T-helper 1 cell treated with Interleukin-12 subunit alpha and Interleukin-12 subunit beta and Interleukin-4 antibody, amounts not matched to agents 30 μg/mL and 1 μg/mL, for 36 hours (primary cell): ENCODE data around the gene AP2M1.

ENCODE experiments used
- H3K27ac Mint-ChIP-seq: one replicate; pipeline ENCODE4 v1.8.0; 2021; ENCODE audit warnings: mild to moderate bottlenecking, mixed read lengths
- H3K27me3 Mint-ChIP-seq: one replicate; pipeline ENCODE4 v1.8.0; 2021; ENCODE audit warnings: low read depth, mixed read lengths
- H3K36me3 Mint-ChIP-seq: one replicate; pipeline ENCODE4 v1.8.0; 2021; ENCODE audit warnings: low read depth, mixed read lengths
- H3K4me1 Mint-ChIP-seq: one replicate; pipeline ENCODE4 v1.8.0; 2021; ENCODE audit warnings: low read depth, mixed read lengths
- H3K4me3 Mint-ChIP-seq: one replicate; pipeline ENCODE4 v1.8.0; 2021; ENCODE audit warnings: mild to moderate bottlenecking, moderate library complexity, mixed read lengths
- H3K9me3 Mint-ChIP-seq: one replicate; pipeline ENCODE4 v1.8.0; 2021; ENCODE audit warnings: mixed read lengths

The AP2M1 gene

DNA sequence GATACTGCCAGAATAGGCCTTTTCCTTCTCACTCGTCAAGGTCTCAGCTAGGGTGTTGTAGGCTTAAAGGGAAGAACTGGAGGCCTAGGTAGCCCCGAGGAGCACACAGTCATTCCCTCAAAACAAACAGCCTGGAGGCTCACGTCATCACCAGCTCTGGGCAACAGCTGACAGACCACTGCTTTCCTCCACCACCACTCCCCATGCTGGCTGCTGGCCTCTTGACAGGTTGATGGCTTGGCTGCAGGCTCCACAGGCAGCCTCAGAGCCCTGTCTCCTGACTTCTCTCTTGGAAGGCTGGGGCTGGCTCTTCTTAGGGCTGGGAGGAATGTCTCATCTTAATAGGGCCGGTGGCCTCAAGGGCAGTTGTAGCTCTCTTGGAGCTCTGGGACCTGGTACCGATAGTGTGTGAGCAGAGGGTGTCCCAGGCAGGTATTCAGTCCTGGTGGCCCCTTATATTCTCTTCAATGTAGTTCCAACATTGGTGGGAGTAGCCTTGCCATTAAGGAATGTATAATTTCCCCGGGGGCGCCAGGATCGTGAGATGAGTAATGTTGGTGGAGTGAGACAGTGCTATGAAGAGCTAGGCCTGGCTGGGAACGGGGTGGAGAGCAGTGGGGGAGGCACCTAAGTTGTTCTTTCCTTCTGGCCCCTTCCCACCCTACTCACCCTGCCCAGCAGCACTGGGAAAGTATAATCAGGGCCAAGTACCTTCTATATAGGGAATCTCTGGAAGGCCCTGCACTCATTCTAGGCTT lies 6.1 kb upstream of the AP2M1 start:
- Mint-ChIP-seq H3K27ac (no peak overlapping the region), H3K4me1 (peaks cover 2% of the 10 kb centered on the region), H3K36me3 (peaks cover 19% of the 10 kb centered on the region)

DNA sequence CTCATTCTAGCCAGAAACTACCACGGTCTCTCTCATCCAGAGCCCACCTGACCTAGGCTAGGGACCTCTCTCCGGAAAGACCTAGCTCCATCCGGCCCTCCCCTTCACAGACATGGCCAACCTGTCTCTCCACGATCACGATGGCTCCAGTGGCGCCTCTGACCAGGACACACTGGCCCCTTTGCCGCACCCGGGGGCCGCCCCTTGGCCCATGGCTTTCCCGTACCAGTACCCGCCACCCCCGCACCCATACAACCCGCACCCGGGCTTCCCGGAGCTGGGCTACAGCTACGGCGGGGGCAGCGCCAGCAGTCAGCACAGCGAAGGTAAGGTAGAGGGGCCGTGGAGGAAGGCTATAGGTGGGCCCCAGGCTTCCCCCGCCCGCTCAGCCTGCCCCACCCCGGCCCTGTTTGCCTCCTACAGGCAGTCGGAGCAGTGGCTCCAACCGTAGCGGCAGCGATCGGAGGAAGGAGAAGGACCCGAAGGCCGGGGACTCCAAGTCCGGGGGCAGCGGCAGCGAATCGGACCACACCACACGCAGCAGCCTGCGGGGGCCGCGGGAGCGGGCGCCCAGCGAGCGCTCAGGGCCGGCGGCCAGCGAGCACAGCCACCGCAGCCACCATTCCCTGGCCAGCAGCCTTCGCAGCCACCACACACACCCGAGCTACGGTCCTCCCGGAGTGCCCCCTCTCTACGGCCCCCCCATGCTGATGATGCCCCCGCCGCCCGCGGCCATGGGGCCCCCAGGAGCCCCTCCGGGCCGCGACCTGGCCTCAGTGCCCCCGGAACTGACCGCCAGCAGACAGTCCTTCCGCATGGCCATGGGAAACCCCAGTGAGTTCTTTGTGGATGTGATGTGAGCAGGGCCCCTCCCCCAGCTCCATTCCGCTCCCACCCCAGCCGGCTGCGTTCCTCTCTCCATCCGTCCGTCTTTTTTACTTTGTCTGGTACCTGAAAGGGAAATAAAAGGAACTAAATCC lies 4.5 kb upstream of the AP2M1 start:
- Mint-ChIP-seq H3K4me3 (no peak overlapping the region), H3K9me3 (no peaks in the 10 kb centered on the region), H3K36me3 (peaks cover 13% of the 10 kb centered on the region), H3K27me3 (no peaks in the 10 kb centered on the region), H3K27ac (no peak overlapping the region), H3K4me1 (peaks cover 6% of the 10 kb centered on the region)

More for the DNA sequence above, 6.1 kb upstream of the AP2M1 start:
- Mint-ChIP-seq H3K27me3 (no peaks in the 10 kb centered on the region), H3K4me3 (no peak overlapping the region), H3K9me3 (no peaks in the 10 kb centered on the region)

DNA sequence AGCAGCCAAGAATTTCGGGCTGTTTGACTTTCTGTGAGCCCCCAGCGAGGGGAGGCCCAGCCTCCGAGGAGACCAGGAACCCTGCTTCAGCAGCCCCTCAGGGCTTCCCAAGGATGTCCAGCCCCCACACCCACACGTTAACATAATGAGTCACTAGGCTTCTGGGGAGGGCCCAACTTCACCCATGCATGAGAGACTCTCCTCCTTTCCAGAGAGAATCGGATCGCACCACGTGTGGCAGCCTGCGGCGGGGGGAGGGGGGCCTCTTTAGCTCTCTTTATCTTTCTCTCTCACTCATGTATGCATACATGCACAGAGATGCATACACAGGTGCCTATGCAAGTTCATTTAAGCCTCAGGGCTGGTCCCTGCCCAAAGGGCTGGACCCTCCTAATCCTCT lies 3.1 kb upstream of the AP2M1 start:
- H3K27me3 Mint-ChIP-seq, result no peaks in the 10 kb centered on the region
- peaks cover 19% of the 10 kb centered on the region for H3K4me1 Mint-ChIP-seq
- H3K9me3 Mint-ChIP-seq, result no peaks in the 10 kb centered on the region
- H3K27ac Mint-ChIP-seq, result no peak overlapping the region
- H3K4me3 Mint-ChIP-seq, result no peak overlapping the region
- H3K36me3 Mint-ChIP-seq, result peaks cover 11% of the 10 kb centered on the region

DNA sequence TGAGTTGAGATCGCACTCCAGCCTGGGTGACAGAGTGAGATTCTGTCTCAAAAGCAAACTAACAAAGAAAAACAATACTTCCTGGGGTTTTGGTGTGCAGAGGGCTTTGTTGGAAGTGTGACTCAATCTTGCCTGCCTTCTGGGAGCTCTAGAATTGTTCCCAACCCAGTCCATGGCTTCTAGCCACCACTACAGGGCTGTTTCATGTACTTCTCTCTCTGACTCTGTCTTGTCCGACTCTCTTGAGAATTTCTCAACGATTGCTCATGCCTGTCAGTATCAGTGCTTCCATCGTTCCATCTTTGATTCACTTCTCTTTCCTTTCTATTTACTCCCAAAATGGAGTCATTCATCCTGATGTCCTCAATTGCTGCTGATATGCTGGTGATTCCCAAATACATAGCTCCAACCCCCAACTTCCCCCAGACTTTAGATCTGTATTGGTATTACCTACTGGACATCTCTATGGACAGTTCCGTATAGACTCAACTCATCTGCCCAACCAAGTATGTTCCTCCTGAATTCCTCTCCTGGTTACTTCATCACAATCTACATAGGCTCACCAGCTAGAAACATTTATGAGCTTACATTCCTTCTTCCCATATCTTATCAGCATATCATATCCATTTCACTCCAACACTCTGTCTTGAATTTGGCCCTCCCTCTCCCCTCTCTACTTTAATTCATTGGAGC lies 1.8 kb upstream of the AP2M1 start:
- no peak overlapping the region for H3K4me3 Mint-ChIP-seq
- no peaks in the 10 kb centered on the region for H3K9me3 Mint-ChIP-seq
- H3K27me3 Mint-ChIP-seq, result no peaks in the 10 kb centered on the region
- H3K27ac Mint-ChIP-seq, result no peak overlapping the region
- H3K36me3 Mint-ChIP-seq, result peaks cover 7% of the 10 kb centered on the region
- peaks cover 24% of the 10 kb centered on the region for H3K4me1 Mint-ChIP-seq

DNA sequence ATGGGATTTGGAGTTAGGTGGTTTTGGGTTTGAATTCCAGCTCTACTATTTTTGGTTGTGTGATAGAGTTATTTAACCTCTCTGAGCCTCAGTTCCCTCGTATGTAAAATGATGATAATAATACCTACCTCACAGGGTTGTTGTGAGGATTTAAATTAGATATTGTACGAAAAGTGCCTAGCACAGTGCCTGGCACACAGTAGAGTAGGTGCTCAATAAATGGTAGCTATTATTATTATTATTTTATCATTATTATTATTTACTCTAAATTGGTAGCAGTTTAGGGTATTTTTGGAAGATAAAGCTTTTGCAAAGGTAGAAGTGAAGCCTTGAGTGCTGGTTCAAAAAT lies 1.3 kb upstream of the AP2M1 start:
- H3K27ac Mint-ChIP-seq, result no peak overlapping the region
- no peak overlapping the region for H3K4me3 Mint-ChIP-seq
- H3K27me3 Mint-ChIP-seq, result no peaks in the 10 kb centered on the region
- no peaks in the 10 kb centered on the region for H3K9me3 Mint-ChIP-seq
- H3K4me1 Mint-ChIP-seq, result peaks cover 28% of the 10 kb centered on the region
- peaks cover 11% of the 10 kb centered on the region for H3K36me3 Mint-ChIP-seq

DNA sequence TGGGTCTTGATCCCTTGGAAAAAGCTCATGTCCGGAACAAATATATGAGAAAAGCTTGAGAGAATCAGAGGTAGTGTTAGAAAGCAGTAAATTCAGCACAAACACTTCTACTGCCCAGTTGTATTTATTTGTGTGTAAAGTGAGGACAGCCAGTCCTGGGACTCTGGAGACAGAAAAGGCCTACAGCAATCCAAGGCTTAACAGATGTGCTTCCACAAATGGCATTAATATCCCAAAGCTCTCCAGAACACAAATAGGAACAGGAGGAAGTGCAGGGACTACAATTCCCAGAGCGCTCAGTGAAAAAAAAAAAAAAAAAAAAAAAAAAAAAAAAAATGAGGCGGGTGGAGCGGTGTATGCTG lies 390 bp upstream of the AP2M1 start:
- H3K36me3 Mint-ChIP-seq, result peaks cover 17% of the 10 kb centered on the region
- no peaks in the 10 kb centered on the region for H3K9me3 Mint-ChIP-seq
- peak overlapping the region; percentile 72 for H3K27ac Mint-ChIP-seq
- peak overlapping the region; percentile 99 for H3K4me3 Mint-ChIP-seq
- peaks cover 28% of the 10 kb centered on the region for H3K4me1 Mint-ChIP-seq
- no peaks in the 10 kb centered on the region for H3K27me3 Mint-ChIP-seq

DNA sequence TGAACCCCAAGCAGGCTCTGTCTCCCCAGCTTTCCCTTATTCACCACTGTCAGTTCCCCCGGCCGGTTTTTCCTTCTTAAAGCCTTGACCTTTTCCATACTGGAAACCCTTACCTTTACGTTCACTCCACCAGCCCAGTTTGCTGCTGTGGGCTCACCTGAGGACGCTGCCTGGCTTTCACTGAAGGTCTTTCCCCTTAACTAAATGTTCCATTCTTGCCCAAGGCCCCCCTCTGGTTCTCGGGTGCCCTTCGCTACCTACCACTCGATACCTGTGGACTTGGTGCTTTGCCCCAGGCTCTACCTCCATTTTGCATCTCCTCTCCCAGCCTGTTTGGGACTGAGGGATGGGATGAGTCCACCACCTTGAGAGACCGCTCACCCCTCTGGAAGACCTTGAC lies 851 bp downstream of the AP2M1 start:
- Mint-ChIP-seq H3K27ac (peak overlapping the region; percentile 92), H3K4me3 (peak overlapping the region; percentile 99), H3K4me1 (peaks cover 28% of the 10 kb centered on the region), H3K36me3 (peaks cover 20% of the 10 kb centered on the region), H3K9me3 (no peaks in the 10 kb centered on the region), H3K27me3 (no peaks in the 10 kb centered on the region)

DNA sequence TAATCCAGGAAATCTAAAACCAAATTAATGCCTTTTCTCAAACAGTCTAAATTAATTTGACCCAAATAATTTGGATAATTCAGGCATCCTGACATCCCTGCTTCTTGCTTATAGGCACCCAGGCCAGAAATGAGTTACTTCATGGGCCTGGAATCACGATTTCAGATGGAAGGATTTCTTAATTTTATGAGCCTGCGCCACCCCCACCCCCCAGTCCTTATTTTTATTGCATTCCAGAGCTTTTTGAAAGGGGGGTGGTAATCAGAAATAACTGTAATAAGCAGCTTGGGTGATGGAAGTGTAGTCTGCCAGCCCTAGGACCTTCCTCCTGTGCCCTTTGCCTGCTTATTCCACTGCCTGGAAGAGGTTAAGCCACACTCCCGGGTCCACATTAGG lies 1.3 kb downstream of the AP2M1 start:
- no peaks in the 10 kb centered on the region for H3K9me3 Mint-ChIP-seq
- peaks cover 25% of the 10 kb centered on the region for H3K36me3 Mint-ChIP-seq
- H3K4me1 Mint-ChIP-seq, result peaks cover 28% of the 10 kb centered on the region
- H3K27me3 Mint-ChIP-seq, result no peaks in the 10 kb centered on the region
- H3K27ac Mint-ChIP-seq, result peak overlapping the region; percentile 92
- peak overlapping the region; percentile 99 for H3K4me3 Mint-ChIP-seq

DNA sequence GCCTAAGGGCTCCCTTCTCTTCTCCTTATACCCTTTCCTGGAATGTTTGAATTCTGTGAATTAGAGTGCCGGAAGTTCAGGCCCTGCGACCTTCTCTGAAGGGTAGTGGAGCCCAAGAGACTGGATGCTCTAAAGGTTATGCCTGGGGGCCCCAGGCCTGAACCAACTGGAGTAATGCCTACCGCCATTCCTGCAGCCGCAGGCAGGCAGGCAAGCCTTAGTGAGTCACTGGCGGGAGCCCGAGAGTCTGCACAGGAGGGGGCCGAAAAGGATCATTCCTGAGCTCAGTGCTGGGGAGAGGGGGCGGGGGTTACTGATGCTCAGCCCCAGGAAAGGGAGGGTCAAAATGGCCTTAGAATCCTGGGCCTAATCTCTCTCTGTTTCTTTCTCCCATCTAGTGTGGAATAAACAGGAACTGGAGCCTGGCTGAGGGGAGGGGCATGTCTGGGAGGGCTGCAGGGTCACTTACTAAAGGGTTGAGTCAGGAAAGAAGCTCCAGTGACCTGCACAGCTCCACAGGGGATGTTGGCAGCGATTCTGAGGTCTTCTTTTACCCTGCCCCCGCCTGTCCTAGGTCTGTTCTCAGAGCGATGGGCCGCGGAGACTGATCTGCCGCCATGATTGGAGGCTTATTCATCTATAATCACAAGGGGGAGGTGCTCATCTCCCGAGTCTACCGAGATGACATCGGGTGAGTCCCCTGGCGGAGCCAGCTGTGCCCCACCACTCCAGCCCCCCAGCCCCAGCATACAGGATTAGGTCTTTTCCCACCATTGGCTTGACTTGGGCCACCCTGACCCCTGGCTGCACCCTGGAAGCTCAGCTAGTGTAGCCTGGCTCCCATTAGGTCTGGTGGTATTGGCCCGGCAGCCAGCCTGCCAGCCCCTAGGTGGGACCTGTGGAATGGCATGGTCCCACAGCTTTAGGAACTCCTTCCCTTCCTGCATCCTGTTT lies 2.0 kb downstream of the AP2M1 start:
- H3K4me1 Mint-ChIP-seq, result peaks cover 28% of the 10 kb centered on the region
- H3K36me3 Mint-ChIP-seq, result peaks cover 28% of the 10 kb centered on the region
- H3K9me3 Mint-ChIP-seq, result no peaks in the 10 kb centered on the region
- H3K27me3 Mint-ChIP-seq, result no peaks in the 10 kb centered on the region
- H3K4me3 Mint-ChIP-seq, result peak overlapping the region; percentile 99
- H3K27ac Mint-ChIP-seq, result no peak overlapping the region

DNA sequence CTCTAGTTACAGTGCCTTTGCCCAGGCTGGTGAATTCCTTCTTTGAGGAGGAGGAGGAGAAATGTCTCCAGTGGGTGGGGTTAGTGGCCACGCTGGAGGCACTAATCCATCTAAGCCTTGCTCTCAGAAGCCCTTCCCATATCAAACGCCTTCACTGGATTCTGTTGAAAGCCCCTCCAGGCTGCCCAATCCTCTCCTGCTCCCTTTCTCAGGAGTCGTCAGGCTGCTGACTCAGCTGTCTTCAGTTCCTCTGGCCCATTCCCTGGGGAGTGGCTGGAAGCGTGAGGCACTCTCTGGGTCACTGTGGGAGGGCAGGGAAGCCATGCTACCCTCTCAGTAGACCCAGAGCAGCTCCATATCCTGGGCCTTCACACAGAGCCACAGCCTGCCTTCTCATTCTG lies 2.7 kb downstream of the AP2M1 start:
- H3K36me3 Mint-ChIP-seq, result peaks cover 26% of the 10 kb centered on the region
- peaks cover 28% of the 10 kb centered on the region for H3K4me1 Mint-ChIP-seq
- no peak overlapping the region for H3K27ac Mint-ChIP-seq
- no peak overlapping the region for H3K4me3 Mint-ChIP-seq
- no peaks in the 10 kb centered on the region for H3K27me3 Mint-ChIP-seq
- no peaks in the 10 kb centered on the region for H3K9me3 Mint-ChIP-seq

DNA sequence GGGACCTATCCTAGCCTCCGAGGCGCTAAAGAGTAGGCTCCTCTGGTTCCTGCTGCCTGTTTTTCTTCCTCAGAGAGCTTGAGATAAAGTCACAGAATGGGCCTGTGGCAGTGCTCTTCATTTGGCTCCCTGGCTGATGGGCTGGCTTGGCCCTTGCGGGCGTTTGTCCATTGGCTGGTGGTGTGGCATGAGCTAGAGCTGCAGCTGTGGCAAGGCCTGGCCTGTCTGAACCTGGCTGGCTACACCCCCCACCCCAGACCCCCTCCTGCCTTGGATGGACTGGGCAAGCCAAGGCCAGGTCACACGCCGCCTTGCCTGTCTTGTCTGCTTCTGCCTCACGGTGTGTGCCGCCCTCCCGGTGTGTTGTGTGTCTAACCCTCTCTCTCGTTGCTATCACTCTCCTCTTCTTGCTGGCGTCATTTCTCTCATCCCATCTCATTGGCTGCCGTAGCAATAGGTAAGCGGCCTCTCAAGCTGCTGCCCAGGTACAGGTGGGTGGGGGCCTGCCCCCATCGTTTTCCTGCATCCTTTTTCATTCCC lies 3.2 kb downstream of the AP2M1 start:
- Mint-ChIP-seq H3K36me3 (peaks cover 30% of the 10 kb centered on the region), H3K27me3 (no peaks in the 10 kb centered on the region), H3K4me1 (peaks cover 28% of the 10 kb centered on the region), H3K27ac (no peak overlapping the region), H3K4me3 (peak overlapping the region; percentile 42), H3K9me3 (no peaks in the 10 kb centered on the region)

DNA sequence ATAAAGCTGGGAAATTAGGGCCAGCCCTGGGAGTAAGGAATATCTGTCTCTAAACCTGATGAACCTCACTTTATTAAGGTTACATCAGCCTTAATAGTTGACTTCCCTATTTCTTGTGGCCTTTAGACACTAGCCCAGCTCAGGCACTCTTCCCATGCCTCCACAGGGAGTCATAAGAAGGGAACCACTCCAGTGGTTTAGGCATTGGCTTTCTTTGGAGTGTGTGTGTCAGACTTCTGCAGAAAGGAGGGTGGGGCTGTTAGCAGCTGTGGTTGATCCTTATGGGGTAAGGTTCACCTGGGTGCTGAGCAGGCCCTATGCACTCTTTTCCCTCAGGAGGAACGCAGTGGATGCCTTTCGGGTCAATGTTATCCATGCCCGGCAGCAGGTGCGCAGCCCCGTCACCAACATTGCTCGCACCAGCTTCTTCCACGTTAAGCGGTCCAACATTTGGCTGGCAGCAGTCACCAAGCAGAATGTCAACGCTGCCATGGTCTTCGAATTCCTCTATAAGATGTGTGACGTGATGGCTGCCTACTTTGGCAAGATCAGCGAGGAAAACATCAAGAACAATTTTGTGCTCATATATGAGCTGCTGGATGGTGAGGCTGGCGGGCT lies 4.0 kb downstream of the AP2M1 start:
- H3K27me3 Mint-ChIP-seq, result no peaks in the 10 kb centered on the region
- no peak overlapping the region for H3K4me3 Mint-ChIP-seq
- peaks cover 27% of the 10 kb centered on the region for H3K4me1 Mint-ChIP-seq
- H3K36me3 Mint-ChIP-seq, result peaks cover 35% of the 10 kb centered on the region
- H3K9me3 Mint-ChIP-seq, result no peaks in the 10 kb centered on the region
- H3K27ac Mint-ChIP-seq, result no peak overlapping the region

DNA sequence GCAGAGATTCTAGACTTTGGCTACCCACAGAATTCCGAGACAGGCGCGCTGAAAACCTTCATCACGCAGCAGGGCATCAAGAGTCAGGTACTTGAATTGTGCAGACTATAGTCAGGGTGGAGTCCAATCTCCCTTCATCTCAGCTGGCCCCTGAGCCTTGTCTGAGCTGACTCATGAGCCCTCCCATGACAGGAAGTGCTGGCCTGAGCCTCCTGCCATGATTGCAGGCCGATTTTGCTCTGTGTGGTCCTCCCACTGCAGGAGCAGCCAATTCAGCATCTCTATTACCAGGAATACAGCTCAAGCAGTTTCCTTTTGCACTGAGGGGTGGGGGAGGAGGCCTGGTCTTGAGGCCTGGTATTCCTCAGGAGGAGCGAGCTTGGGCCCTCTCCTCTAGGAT lies 5.5 kb downstream of the AP2M1 start:
- Mint-ChIP-seq H3K9me3 (no peaks in the 10 kb centered on the region), H3K4me3 (no peak overlapping the region), H3K4me1 (peaks cover 25% of the 10 kb centered on the region), H3K36me3 (peaks cover 47% of the 10 kb centered on the region), H3K27me3 (no peaks in the 10 kb centered on the region), H3K27ac (no peak overlapping the region)
